Activated CD8-positive, alpha-beta memory T cell treated with anti-CD3 and anti-CD28 coated beads for 4 hours (primary cell): Measurements from ENCODE around the gene SH2D1A.
"Not testable (repeated sequence)": the region's sequence is repeated elsewhere in the genome, so short reads cannot be mapped to it uniquely, and the experiment has no call there.

Experiments used
- DNase-seq, 2 donors: peaks; one replicate each; pipeline ENCODE4 v3.0.0-alpha.2; 2020; ENCODE audit warnings: low read depth in 2 of 2

Gene SH2D1A

GRCh38 chrX:124354648-124355047, 8.3 kb downstream of the SH2D1A start:
- no peak for DNase-seq

DNA sequence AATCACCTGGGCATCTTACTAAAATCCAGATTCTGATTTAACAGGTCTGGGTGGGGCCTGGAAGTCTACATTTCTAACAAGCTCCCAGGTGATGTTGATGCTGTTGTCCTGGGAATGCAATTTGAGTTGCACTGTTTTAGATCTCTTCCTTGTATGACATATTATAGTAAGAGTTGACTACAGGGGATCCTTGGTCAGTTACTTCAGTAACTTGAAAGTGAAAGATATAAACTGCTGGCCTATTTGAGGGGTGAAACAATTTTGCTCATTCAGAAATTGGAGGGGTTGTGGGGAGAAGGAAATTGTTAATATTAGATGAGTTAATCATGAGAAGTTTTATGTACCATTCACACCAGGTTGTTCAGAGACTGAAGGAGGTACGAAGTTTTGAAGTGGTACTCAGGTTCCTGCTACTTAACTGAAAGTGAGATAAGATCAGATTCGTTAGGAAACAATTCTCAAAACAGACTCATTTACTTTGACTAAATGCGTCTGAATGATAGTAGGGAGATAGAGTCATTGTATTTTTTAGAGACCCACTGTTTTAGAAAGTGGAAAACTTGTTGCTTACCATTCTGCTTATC, 12.5 kb downstream of the SH2D1A start:
- no peak for DNase-seq

DNA sequence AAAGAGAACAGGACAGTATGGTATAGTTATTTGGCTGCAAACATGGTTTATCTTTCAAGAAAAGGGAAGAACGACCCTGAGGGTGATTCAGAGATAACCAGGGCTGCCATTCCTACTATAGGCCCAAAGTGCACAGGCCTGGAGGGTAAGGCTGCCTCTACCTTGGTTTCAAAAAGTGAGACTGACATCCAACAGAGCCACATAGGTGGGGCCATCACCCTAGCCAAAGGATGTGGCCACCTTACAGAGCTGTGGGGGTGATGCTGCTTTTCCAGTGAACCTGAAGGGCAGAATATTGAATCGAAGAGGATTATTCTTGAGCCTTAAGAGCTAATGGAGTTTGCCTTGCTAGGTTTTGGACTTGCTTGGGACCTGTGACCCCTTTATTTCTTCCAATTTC, 15.7 kb downstream of the SH2D1A start:
- no peak for DNase-seq

DNA sequence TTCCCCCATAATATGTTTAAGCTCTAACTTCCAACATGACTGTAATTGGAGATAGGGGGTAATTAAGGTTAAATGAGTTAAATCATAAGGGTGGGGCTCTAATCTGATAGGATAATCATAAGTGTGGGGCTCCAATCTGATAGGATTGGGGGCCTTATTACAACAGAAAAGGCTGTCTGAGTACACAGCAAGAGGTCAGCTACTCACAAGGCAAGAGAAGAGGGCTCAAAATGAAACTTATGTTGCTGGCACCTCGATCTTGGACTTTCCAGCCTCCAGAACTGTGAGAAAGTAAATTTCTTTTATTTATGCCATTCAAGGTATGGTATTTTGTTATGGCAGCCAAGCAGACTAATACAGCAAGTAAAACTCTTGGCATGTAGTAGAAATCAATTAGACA, 16.4 kb downstream of the SH2D1A start:
- no peak for DNase-seq

GRCh38 chrX:124369722-124370121, 23.4 kb downstream of the SH2D1A start:
- no peak for DNase-seq

DNA sequence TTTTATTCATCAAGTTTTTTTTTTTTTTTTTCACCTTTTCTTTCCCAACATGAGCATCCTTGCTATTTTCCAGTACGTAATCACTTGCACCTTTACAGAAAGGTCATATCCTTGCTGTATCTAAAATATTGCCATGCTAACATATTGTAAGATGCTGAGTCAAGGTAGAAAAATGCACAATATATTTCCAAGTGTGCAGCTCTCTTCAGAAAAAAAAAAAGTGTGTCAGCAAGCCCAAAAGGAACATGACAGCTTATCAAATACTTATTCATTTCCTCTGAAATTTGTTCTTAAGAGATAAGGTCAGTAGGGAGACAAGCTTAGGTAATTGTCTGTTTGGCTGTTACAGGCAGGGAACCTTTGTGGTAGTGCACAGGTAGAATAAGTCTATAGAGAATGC, 27.0 kb downstream of the SH2D1A start:
- no peak for DNase-seq

- no peak for DNase-seq
Observed at GRCh38 chrX:124378643-124379042, 32.3 kb downstream of the SH2D1A start.

GRCh38 chrX:124383354-124383753, 37.0 kb downstream of the SH2D1A start:
- DNase-seq = no peak

DNA sequence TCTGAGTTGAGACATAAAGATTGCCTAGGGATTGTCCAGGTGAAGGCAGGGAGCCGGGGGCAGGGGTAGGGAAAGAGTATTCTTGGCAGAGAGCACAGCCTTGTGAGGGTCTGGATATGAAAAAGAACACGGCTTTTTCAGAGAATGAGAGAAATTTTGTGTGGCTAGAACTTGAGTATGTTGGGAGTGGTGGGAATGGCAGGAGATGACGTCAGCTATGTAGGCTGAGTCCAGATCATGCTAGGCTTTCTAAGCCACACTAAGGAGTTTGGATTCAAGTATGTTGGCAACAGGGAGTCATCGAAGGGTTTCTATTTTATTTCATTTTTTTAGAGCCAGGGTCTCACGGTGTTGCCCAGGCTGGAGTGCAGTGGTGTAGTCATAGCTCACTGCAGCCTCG, 40.0 kb downstream of the SH2D1A start:
- no peak for DNase-seq

GRCh38 chrX:124388562-124388961, 42.2 kb downstream of the SH2D1A start:
- peak; percentile 10 to 16 for DNase-seq

GRCh38 chrX:124392794-124393193, 46.4 kb downstream of the SH2D1A start:
- DNase-seq = no peak

GRCh38 chrX:124393238-124393637, 46.9 kb downstream of the SH2D1A start:
- DNase-seq = no peak

GRCh38 chrX:124393659-124394058, 47.3 kb downstream of the SH2D1A start:
- DNase-seq = no peak

DNA sequence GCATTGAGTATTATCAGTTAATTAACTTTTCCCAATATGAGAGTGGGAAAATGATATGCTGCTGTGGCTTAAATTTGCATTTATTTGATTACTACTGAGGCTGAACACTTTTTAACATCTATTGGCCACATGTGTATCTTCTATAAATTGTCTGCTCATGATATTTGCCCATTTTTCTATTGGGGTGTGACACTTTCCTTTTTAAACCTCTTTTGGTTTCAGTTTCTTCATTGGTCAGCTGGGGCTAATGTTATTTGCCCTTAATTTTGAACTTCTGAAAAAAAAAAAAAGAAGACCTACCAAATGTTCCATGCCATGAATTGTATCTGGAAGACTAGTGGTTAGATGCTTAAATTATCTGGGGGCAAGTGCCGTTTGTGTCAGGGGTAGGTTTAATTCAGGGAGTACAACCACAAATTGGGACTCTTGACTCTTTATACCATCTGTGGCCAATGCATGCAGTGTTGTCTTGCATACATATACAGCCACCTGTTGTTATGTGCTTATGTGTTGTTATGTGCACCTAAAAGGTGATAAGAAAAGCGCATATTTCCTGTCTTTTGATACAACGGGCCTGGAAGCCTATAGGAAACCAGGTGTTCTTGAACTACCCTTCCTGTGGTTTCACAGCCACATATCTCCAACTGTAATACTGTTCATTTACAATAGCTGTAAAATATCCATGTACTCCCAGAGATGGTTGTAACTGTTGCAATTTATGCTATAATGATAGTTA, 49.0 kb downstream of the SH2D1A start:
- DNase-seq = no peak

GRCh38 chrX:124401696-124402095, 55.3 kb downstream of the SH2D1A start:
- no peak for DNase-seq

GRCh38 chrX:124405868-124406267, 59.5 kb downstream of the SH2D1A start:
- DNase-seq = no peak

- peak; percentile 24 to 31 for DNase-seq
Observed at GRCh38 chrX:124406294-124407014, 60.1 kb downstream of the SH2D1A start.

DNA sequence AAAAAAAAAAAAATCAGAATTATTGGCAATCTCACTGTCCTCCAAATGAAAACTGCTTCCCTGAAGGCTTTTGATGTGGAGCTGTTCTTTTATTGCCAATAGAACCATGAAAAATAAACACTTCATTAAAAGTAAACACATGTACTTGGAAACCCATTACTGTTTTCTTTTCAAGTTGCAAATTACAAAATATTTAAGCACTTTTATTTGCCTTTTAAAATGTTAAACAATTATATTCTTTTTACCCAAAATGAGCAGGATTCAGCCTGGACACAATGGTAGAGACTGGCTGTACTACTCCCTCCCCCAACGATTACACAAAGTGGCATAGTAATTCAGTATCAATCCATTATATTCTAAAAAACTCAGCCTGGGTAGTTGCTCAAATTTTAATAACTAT, 60.9 kb downstream of the SH2D1A start:
- DNase-seq = no peak

- DNase-seq = not testable (repeated sequence)
Observed at GRCh38 chrX:124408380-124408779, 62.0 kb downstream of the SH2D1A start.

DNA sequence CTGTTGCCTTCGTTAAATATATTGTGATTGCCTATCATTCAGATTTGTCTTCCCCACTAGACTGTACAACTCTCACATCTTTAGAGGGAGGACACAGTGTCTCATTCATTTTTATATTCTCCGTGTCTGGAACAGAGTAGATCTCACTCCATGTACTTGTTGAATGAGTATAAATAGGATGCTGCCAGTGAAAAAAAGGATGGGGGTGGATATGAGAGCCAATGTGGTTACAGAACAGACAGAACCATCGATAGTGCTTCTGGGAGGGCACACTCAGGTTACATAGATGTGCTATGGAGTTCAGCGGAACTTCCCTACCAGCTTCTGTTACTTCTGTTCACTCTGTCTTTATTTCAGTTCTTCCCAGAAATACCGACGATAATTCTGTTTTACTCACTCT, 66.9 kb downstream of the SH2D1A start:
- no peak for DNase-seq

DNA sequence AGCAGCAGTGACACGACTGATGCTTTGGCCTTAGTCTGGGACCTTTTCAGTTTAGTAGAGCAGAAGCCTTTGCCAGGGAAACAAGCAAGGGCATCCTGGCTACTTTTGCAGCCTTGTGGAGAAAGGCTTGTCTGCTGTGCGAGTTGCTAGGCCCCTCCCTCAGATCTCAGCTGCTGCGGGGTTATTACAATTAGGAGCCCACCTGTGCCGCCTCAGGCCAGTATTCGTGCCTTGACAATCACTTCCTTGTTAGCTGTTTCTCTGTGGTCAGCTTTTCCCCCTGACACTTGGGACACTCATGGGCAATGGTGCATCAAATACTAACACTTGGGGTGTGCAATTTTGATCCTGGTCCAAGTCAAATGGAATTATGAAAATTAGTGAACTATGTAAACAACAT, 67.9 kb downstream of the SH2D1A start:
- no peak for DNase-seq

GRCh38 chrX:124415115-124415800, 68.9 kb downstream of the SH2D1A start:
- no peak for DNase-seq
